Measurements from ENCODE around the gene EIF4E2.

- TF ChIP-seq, protein P1, sequence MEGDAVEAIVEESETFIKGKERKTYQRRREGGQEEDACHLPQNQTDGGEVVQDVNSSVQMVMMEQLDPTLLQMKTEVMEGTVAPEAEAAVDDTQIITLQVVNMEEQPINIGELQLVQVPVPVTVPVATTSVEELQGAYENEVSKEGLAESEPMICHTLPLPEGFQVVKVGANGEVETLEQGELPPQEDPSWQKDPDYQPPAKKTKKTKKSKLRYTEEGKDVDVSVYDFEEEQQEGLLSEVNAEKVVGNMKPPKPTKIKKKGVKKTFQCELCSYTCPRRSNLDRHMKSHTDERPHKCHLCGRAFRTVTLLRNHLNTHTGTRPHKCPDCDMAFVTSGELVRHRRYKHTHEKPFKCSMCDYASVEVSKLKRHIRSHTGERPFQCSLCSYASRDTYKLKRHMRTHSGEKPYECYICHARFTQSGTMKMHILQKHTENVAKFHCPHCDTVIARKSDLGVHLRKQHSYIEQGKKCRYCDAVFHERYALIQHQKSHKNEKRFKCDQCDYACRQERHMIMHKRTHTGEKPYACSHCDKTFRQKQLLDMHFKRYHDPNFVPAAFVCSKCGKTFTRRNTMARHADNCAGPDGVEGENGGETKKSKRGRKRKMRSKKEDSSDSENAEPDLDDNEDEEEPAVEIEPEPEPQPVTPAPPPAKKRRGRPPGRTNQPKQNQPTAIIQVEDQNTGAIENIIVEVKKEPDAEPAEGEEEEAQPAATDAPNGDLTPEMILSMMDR (IDR thresholded peaks at IDR 0.05), result no peak
- TF ChIP-seq EP300 (IDR thresholded peaks at IDR 0.05), result no peak
- no peak for TF ChIP-seq POLR2A (IDR thresholded peaks at IDR 0.05)
- TF ChIP-seq POLR2AphosphoS5 (IDR thresholded peaks at IDR 0.05), result no peak
Measured at GRCh38 chr2:232501331-232501771, 49.1 kb upstream of the EIF4E2 start.

Data from stomach (tissue), 4 donors.